Tibial nerve (tissue), 4 donors: ENCODE measurements around the gene FARSB. TPM values are rescaled to one million over a fixed set of nuclear protein-coding genes. Genes with fewer than 3 reads are reported as not detected.

Experiments used
- DNase-seq, 2 donors: peaks; one replicate each; pipeline ENCODE4 v3.0.0-alpha.2; 2019; ENCODE audit warnings: low spot score in 2 of 2
- H3K27ac ChIP-seq, 4 donors: fragments of 200-600 bp; sonication (generic) in 3 of 4; one replicate each; pipeline ENCODE4 v1.5.1; 2017 to 2019; ENCODE audit warnings: mild to moderate bottlenecking in 1 of 4
- H3K27me3 ChIP-seq, 2 donors: fragments of 200-600 bp; sonication (generic) in 1 of 2; one replicate each; pipeline versions ENCODE4 v1.5.1 to v1.6.0; 2017 to 2019
- H3K36me3 ChIP-seq, 3 donors: fragments of 200-600 bp; sonication (generic); one replicate each; pipeline ENCODE4 v1.5.1; 2018 to 2019
- H3K4me1 ChIP-seq, 4 donors: fragments of 200-600 bp; sonication (generic) in 3 of 4; one replicate each; pipeline ENCODE4 v1.5.1; 2017 to 2019
- H3K4me3 ChIP-seq, 4 donors: fragments of 200-600 bp; sonication (generic) in 3 of 4; one replicate each; pipeline ENCODE4 v1.5.1; 2017 to 2019; ENCODE audit warnings: mild to moderate bottlenecking in 1 of 4, moderate library complexity in 1 of 4
- H3K9me3 ChIP-seq, 4 donors: fragments of 200-600 bp; sonication (generic) in 3 of 4; one replicate each; pipeline ENCODE4 v1.5.1; 2017 to 2019
- EP300 ChIP-seq, 2 donors: sonication (generic); formaldehyde crosslinking; IDR thresholded peaks; one replicate each; pipeline ENCODE4 v1.6.1; 2017; ENCODE audit warnings: antibody characterized with exemption in 2 of 2, mild to moderate bottlenecking in 1 of 2
- POLR2A ChIP-seq, 2 donors: fragments of 450-650 bp; IDR thresholded peaks; one replicate each; pipeline ENCODE4 v1.6.1; 2017; ENCODE audit warnings: antibody characterized with exemption in 2 of 2, mild to moderate bottlenecking in 2 of 2, moderate library complexity in 2 of 2
- WGBS, 2 donors: methylation state at CpG; one replicate each; pipeline ENCODE4 v1.1.5; 2018; 5-methylcytosine and 5-hydroxymethylcytosine counted together
- total RNA-seq, 4 donors: library from RNA; depleted of rRNA; stranded (reverse); fragments of >200 nt; gene quantifications; one replicate each; pipeline ENCODE4 v1.1.0, GENCODE V29; 2016
- TF ChIP-seq, protein P1 (sequence below), 5 experiments: fragments of 200-600 bp in 3 of 5; fragments of 450-650 bp in 2 of 5; sonication (generic) in 3 of 5; IDR thresholded peaks; one replicate each; pipeline ENCODE4 v1.5.1; 2016 to 2019; ENCODE audit warnings: antibody characterized with exemption in 5 of 5, mild to moderate bottlenecking in 3 of 5, moderate library complexity in 2 of 5

Gene FARSB
- total RNA-seq, 4 donors from 2014 or later: 12.3 to 16.8 (median 13.9) TPM

DNA sequence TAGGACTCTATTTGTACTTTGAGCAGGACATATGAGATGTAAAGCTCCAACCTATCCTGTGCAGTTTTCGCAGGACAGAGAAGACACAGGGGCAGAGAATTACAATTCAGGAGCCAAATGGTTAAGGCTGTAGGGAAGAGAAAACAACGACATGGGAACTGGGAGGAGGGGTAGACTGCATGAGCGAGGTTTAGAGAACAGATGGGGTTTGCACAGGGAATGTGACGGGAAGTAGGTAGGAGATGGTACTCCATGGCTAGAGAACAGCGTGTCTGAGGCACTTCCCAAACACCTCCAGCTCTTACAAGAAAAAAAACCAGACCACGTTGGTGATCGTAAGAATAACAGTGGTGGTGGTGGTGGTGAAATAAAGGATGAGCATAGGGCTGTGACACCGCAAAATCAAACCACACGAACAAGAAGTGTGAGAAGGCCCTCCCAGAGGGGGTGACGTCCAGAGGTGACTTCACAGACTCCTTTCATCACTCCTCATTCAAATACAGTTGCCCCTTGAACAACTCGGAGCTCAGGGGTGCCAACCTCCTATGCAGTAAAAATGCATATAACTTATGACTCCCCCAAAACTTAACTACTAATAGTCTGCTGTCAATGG is 92.7 kb downstream of the FARSB start:
- Histone ChIP-seq H3K4me3 (no peak overlapping the region), H3K9me3 (no peaks in the 10 kb centered on the region), H3K27me3 (no peaks in the 10 kb centered on the region), H3K27ac (no peak overlapping the region), H3K4me1 (no peaks in the 10 kb centered on the region), H3K36me3 (peaks cover 0 to 35% (median 0%) of the 10 kb centered on the region in 3 donors)
- WGBS, 2 donors: 58 to 68% methylated on average over 11 of the region's 11 CpGs
- DNase-seq: no peak
- TF ChIP-seq EP300 (IDR thresholded peaks at IDR 0.05): no peak
- TF ChIP-seq POLR2A (IDR thresholded peaks at IDR 0.05): no peak
- TF ChIP-seq, protein P1, sequence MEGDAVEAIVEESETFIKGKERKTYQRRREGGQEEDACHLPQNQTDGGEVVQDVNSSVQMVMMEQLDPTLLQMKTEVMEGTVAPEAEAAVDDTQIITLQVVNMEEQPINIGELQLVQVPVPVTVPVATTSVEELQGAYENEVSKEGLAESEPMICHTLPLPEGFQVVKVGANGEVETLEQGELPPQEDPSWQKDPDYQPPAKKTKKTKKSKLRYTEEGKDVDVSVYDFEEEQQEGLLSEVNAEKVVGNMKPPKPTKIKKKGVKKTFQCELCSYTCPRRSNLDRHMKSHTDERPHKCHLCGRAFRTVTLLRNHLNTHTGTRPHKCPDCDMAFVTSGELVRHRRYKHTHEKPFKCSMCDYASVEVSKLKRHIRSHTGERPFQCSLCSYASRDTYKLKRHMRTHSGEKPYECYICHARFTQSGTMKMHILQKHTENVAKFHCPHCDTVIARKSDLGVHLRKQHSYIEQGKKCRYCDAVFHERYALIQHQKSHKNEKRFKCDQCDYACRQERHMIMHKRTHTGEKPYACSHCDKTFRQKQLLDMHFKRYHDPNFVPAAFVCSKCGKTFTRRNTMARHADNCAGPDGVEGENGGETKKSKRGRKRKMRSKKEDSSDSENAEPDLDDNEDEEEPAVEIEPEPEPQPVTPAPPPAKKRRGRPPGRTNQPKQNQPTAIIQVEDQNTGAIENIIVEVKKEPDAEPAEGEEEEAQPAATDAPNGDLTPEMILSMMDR (IDR thresholded peaks at IDR 0.05): no peak

DNA sequence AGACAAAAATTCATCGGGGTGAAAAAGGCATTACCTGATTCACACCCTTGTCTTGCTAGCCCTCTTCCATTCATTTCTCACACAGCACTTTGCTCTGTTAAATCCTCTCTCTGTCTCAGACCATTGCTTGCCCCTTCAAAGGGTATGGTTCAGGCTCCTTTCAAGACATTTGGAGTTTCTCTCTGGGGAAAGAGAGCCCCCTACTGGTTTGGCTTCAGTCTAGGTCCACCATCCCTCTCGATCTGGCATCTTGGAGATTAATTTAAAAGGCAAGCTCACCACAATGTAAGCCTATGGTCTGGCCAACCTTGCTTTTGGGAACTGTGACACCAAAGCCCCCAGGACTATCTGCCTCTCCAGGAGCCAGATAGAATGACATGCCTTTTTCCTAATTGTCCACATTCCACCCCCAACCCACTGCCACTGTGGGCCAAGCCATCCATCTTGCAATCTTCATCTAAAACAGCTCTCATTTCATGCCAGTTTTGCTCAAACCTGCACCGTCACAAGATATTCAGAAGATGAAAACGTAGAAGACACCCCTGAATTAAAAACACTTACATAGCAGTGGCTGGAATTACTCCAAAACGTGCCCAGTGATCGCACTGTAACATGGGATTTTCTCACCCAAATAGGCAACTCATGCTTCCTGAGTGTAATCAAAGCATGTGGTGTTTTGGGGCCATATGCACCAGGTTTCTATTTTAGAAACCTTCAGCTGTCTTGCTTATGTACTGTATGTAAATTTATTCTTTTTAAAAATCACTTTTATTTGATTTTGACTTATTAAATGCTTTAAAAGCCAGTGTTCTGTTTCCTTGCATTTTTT is 93.9 kb downstream of the FARSB start:
- H3K4me3 ChIP-seq: no peak overlapping the region
- H3K9me3 ChIP-seq: no peaks in the 10 kb centered on the region
- H3K4me1 ChIP-seq: no peaks in the 10 kb centered on the region
- H3K36me3 ChIP-seq: peaks cover 0 to 25% (median 0%) of the 10 kb centered on the region in 3 donors
- peak in 1 of 2 donors; percentile 32 for DNase-seq
- WGBS, 2 donors: 60 to 62% methylated on average over 6 of the region's 6 CpGs
- no peaks in the 10 kb centered on the region for H3K27me3 ChIP-seq
- no peak overlapping the region for H3K27ac ChIP-seq
- no peak for TF ChIP-seq EP300 (IDR thresholded peaks at IDR 0.05)
- no peak for TF ChIP-seq POLR2A (IDR thresholded peaks at IDR 0.05)
- TF ChIP-seq, protein P1 (IDR thresholded peaks at IDR 0.05): peak; percentile 27 to 47 (median 39)

DNA sequence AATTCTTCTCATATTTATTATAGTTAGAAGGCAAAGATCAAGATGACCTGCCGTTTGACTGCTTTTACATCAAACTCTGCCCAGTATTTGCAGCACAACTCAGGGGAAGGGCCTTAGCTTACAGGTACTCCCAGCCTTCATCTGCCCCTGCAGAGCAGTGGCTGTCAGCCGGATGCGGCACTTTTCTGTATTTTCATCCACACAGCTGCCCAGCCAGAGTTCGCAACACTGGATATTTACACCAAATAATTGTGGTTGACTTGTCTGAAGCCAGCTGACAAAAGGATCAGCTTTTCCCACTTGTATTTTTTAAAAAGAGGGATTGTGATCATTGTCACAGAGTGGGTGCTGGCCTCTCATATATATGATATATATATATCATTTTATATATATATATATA is 94.7 kb downstream of the FARSB start:
- no peaks in the 10 kb centered on the region for H3K4me1 ChIP-seq

DNA sequence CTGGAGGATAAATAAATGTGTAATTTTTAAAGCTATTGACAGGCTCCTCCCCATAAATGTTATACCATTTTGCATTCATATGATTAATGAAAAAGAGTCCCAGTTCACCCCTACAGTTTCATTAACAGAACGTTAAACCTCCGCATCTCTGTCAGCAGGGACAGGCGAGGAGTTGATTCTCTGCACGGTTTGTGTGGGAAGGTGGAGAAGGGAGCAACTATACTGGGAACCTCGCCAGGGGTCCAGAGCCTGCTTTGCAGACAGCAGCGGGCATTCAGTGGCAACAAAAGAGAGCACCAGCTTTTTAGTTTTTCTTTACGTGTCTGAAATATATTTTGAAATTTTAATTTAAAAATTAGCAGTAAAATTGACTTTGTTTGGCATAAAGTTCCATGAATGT is 101.4 kb downstream of the FARSB start:
- no peaks in the 10 kb centered on the region for H3K36me3 ChIP-seq
- H3K4me1 ChIP-seq: no peaks in the 10 kb centered on the region
- DNase-seq: no peak
- H3K9me3 ChIP-seq: no peaks in the 10 kb centered on the region
- TF ChIP-seq, protein P1 (IDR thresholded peaks at IDR 0.05): no peak
- TF ChIP-seq POLR2A (IDR thresholded peaks at IDR 0.05) (no peak), EP300 (IDR thresholded peaks at IDR 0.05) (no peak)
- no peak overlapping the region for H3K27ac ChIP-seq
- 23 to 29% methylated on average over 7 of the region's 7 CpGs for WGBS, 2 donors
- H3K4me3 ChIP-seq: no peak overlapping the region
- peaks cover 0 to 20% of the 10 kb centered on the region in 2 donors for H3K27me3 ChIP-seq

More for the DNA sequence above, 94.7 kb downstream of the FARSB start:
- no peak for TF ChIP-seq POLR2A (IDR thresholded peaks at IDR 0.05)
- TF ChIP-seq EP300 (IDR thresholded peaks at IDR 0.05): no peak
- TF ChIP-seq, protein P1 (IDR thresholded peaks at IDR 0.05): no peak
- WGBS, 2 donors: 71 to 84% methylated on average over 4 of the region's 4 CpGs
- H3K27me3 ChIP-seq: no peaks in the 10 kb centered on the region
- H3K27ac ChIP-seq: no peak overlapping the region
- no peak overlapping the region for H3K4me3 ChIP-seq
- peaks cover 0 to 16% (median 0%) of the 10 kb centered on the region in 3 donors for H3K36me3 ChIP-seq
- no peaks in the 10 kb centered on the region for H3K9me3 ChIP-seq
- no peak for DNase-seq

DNA sequence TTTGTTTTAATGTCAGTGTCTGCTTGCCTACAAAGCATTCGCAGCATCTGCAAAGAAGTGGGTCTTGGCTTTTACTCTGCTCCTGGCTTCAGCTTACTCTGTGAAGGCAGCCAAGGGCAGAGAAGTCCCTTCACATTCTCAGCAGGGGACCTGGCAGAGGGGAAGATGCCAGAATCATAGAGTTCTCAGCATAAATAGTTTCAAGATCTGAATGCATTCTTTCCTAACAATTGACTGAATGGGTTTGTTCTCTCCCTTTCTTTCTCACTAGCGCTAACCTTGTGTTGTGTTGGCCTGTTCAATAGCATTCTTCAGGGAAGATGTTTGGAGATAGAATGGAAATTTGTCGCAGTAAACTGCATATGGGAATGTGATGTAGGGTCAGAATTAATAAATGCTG is 106.9 kb downstream of the FARSB start:
- Histone ChIP-seq H3K36me3 (no peaks in the 10 kb centered on the region), H3K27ac (no peak overlapping the region), H3K27me3 (peaks cover 0 to 12% of the 10 kb centered on the region in 2 donors), H3K4me3 (no peak overlapping the region), H3K9me3 (no peaks in the 10 kb centered on the region), H3K4me1 (peaks cover 0 to 6% (median 0%) of the 10 kb centered on the region in 4 donors)
- 53 to 55% methylated on average over 3 of the region's 3 CpGs for WGBS, 2 donors
- TF ChIP-seq EP300 (IDR thresholded peaks at IDR 0.05) (no peak), POLR2A (IDR thresholded peaks at IDR 0.05) (no peak)
- TF ChIP-seq, protein P1 (IDR thresholded peaks at IDR 0.05): no peak
- no peak for DNase-seq
